Activated naive CD4-positive, alpha-beta T cell treated with anti-CD3 and anti-CD28 coated beads, Interleukin-2, amount 50 U/mL, for 24 hours (primary cell): ENCODE results near the gene CLCNKA.
"Not testable (repeated sequence)": the region's sequence is repeated elsewhere in the genome, so short reads cannot be mapped to it uniquely, and the experiment has no call there.

Experiments used
- H3K27ac Mint-ChIP-seq: one replicate; pipeline ENCODE4 v1.8.0; 2021; ENCODE audit warnings: mild to moderate bottlenecking, mixed read lengths
- H3K27me3 Mint-ChIP-seq: one replicate; pipeline ENCODE4 v1.8.0; 2021; ENCODE audit warnings: mixed read lengths
- H3K36me3 Mint-ChIP-seq: one replicate; pipeline ENCODE4 v1.8.0; 2021; ENCODE audit warnings: mixed read lengths
- H3K4me1 Mint-ChIP-seq: one replicate; pipeline ENCODE4 v1.8.0; 2021; ENCODE audit warnings: mixed read lengths
- H3K4me3 Mint-ChIP-seq: one replicate; pipeline ENCODE4 v1.8.0; 2021; ENCODE audit warnings: mild to moderate bottlenecking, mixed read lengths
- H3K9me3 Mint-ChIP-seq: one replicate; pipeline ENCODE4 v1.8.0; 2021; ENCODE audit warnings: mixed read lengths

Gene CLCNKA

GRCh38 chr1:15992582-15993500, 29.0 kb upstream of the CLCNKA start:
- H3K4me1 Mint-ChIP-seq: no peaks in the 10 kb centered on the region
- no peaks in the 10 kb centered on the region for H3K27me3 Mint-ChIP-seq
- H3K9me3 Mint-ChIP-seq: no peaks in the 10 kb centered on the region
- no peak overlapping the region for H3K27ac Mint-ChIP-seq
- no peaks in the 10 kb centered on the region for H3K36me3 Mint-ChIP-seq
- H3K4me3 Mint-ChIP-seq: no peak overlapping the region

GRCh38 chr1:15993666-15994065, 28.2 kb upstream of the CLCNKA start:
- Mint-ChIP-seq H3K9me3 (no peaks in the 10 kb centered on the region), H3K4me3 (no peak overlapping the region), H3K27ac (no peak overlapping the region), H3K27me3 (no peaks in the 10 kb centered on the region), H3K36me3 (no peaks in the 10 kb centered on the region), H3K4me1 (no peaks in the 10 kb centered on the region)

DNA sequence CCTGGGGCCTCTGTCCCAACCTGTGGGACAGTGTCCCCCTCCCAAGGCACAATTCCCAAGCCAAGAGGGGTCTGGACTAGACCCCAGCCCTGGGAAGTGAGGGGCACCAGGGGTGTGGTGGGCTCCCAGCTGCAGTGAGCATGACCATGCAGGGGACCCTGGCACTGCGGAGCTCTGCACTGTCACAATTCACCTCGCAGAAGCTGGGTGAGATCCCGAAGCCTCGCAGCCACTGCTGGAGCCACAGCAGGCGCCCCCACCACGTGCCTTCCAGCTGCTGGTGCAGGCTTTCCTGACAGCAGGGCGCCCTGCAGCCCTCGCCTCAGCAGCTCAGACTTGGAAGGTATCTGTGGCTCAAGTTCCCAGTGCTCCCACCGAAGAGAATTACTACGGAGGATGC, 27.8 kb upstream of the CLCNKA start:
- Mint-ChIP-seq H3K9me3 (no peaks in the 10 kb centered on the region), H3K4me3 (no peak overlapping the region), H3K4me1 (no peaks in the 10 kb centered on the region), H3K27ac (no peak overlapping the region), H3K27me3 (no peaks in the 10 kb centered on the region), H3K36me3 (no peaks in the 10 kb centered on the region)

- Mint-ChIP-seq H3K9me3 (no peaks in the 10 kb centered on the region), H3K27me3 (no peaks in the 10 kb centered on the region)
Observed at GRCh38 chr1:15994590-15995351, 27.1 kb upstream of the CLCNKA start.

DNA sequence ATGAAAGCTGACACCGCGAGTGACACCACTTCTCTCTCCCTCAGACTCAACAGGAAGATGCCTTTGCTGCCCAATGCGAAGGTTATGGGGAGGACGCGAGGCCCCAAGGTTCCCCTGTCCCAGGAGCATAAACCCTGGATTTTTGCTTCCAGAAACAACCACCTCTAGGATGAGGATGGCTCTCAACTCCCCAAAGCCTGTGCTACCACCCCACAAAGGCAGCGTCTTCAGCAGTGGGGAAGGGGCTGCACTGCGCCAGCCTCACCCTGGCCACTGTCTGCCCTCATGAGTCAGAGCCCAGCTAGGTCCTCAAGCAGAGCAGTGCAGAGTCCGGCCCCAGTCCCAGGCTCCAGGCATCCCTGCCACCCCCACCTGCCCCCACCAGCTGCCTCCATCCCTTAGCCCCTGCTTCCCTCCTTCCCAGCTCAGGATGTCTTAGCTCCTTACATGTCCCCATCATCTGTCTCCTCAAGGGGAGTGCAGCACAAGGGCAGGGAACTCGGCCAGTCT, 24.7 kb upstream of the CLCNKA start:
- Mint-ChIP-seq H3K27me3 (no peaks in the 10 kb centered on the region), H3K27ac (no peak overlapping the region), H3K9me3 (no peaks in the 10 kb centered on the region), H3K4me3 (no peak overlapping the region), H3K36me3 (no peaks in the 10 kb centered on the region), H3K4me1 (no peaks in the 10 kb centered on the region)

More at GRCh38 chr1:15994590-15995351, 27.1 kb upstream of the CLCNKA start:
- no peaks in the 10 kb centered on the region for H3K4me1 Mint-ChIP-seq
- no peak overlapping the region for H3K27ac Mint-ChIP-seq
- H3K4me3 Mint-ChIP-seq: no peak overlapping the region
- no peaks in the 10 kb centered on the region for H3K36me3 Mint-ChIP-seq

GRCh38 chr1:15997637-15998280, 24.1 kb upstream of the CLCNKA start:
- Mint-ChIP-seq H3K36me3 (no peaks in the 10 kb centered on the region), H3K4me1 (no peaks in the 10 kb centered on the region), H3K27me3 (no peaks in the 10 kb centered on the region), H3K27ac (no peak overlapping the region), H3K4me3 (no peak overlapping the region), H3K9me3 (no peaks in the 10 kb centered on the region)

DNA sequence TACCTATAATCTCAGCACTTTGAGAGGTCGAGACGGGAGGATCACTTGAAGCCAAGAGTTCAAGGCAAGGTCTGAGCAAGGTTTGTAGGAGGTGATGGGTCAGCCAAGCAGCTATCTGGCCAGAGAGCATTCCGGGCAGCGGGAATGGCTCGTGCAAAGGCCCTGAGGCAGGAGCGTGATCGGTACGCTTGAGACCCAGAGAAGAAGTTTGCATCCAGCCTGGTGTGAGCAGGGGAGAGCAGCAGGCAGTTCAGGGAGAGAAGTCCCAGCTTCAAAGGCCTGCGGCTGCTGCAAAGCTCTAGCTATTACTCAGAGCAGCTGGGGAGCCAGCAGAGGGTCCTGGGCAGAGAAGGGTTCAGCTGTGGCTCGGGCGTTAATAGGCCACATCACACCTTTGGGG, 22.9 kb upstream of the CLCNKA start:
- Mint-ChIP-seq H3K27me3 (no peaks in the 10 kb centered on the region), H3K4me3 (no peak overlapping the region), H3K27ac (no peak overlapping the region), H3K9me3 (no peaks in the 10 kb centered on the region), H3K36me3 (no peaks in the 10 kb centered on the region), H3K4me1 (no peaks in the 10 kb centered on the region)

DNA sequence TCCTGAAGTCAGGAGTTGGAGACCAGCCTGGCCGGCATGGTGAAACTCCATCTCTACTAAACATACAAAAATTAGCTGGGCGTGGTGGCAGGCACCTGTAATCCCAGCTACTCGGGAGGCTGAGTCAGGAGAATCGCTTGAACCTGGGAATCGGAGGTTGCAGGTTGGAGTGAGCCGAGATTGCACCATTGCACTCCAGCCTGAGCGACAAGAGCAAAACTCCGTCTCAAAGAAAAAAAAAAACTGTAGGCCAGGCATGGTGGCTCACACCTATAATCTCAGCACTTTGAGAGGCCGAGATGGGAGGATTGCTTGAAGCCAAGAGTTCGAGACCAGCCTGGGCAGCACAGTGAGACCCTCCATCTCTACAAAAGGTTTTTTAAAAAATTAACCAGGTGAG, 20.6 kb upstream of the CLCNKA start:
- H3K9me3 Mint-ChIP-seq, H3K36me3 Mint-ChIP-seq, H3K4me1 Mint-ChIP-seq, H3K27me3 Mint-ChIP-seq, H3K27ac Mint-ChIP-seq, H3K4me3 Mint-ChIP-seq: not testable (repeated sequence)

GRCh38 chr1:16005597-16005996, 16.2 kb upstream of the CLCNKA start:
- Mint-ChIP-seq H3K27me3 (no peaks in the 10 kb centered on the region), H3K9me3 (no peaks in the 10 kb centered on the region), H3K36me3 (no peaks in the 10 kb centered on the region), H3K4me3 (no peak overlapping the region), H3K4me1 (peaks cover 9% of the 10 kb centered on the region), H3K27ac (no peak overlapping the region)

GRCh38 chr1:16006010-16006409, 15.8 kb upstream of the CLCNKA start:
- Mint-ChIP-seq H3K27me3 (no peaks in the 10 kb centered on the region), H3K4me1 (peaks cover 9% of the 10 kb centered on the region), H3K36me3 (no peaks in the 10 kb centered on the region), H3K9me3 (no peaks in the 10 kb centered on the region), H3K4me3 (no peak overlapping the region), H3K27ac (no peak overlapping the region)

DNA sequence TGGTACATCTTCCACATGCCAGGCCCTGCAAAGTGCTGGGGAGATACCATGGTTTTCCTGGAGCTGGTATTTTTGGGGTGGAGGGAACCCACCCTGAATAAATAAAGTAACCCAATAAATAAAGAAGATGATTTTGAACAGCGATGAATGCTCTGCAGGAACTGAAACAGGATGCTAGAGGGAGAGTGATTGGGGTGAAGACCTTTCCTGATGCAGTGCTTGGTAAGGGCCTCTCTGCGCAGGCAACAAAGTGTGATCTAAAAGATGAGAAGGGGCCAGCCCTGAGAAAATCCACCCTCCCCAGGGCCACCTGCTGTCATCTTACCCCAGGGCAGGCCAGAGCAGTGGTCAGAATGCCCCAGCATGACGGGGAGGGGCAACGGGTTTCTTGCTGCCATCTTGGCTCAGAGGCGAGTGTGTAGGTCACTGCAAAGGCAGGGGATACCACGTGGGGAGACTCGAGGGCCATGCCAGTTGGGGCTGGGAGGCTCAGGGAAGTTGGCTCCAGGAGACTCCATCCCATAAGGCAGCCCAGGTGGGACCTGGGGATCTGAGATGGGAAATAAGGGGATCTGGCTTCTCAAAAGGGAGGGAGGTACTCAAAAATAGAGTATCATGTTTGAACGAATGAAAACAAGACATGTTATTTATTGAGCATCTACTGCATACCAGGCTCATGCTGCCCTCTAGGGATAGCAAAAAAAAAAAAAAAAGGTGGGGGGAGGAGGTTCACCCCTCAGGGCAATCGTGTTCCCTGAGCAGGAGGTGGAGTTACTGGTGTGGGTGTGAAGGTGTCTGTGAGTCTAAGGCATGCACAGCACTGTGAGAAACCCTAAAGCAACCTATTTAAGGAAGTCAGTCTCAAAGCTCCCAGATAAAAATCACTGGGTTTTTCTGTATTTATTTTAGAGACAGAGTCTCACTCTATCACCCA, 15.0 kb upstream of the CLCNKA start:
- no peaks in the 10 kb centered on the region for H3K9me3 Mint-ChIP-seq
- H3K27ac Mint-ChIP-seq: peak overlapping the region; percentile 2
- no peak overlapping the region for H3K4me3 Mint-ChIP-seq
- H3K27me3 Mint-ChIP-seq: no peaks in the 10 kb centered on the region
- no peaks in the 10 kb centered on the region for H3K36me3 Mint-ChIP-seq
- peaks cover 9% of the 10 kb centered on the region for H3K4me1 Mint-ChIP-seq

DNA sequence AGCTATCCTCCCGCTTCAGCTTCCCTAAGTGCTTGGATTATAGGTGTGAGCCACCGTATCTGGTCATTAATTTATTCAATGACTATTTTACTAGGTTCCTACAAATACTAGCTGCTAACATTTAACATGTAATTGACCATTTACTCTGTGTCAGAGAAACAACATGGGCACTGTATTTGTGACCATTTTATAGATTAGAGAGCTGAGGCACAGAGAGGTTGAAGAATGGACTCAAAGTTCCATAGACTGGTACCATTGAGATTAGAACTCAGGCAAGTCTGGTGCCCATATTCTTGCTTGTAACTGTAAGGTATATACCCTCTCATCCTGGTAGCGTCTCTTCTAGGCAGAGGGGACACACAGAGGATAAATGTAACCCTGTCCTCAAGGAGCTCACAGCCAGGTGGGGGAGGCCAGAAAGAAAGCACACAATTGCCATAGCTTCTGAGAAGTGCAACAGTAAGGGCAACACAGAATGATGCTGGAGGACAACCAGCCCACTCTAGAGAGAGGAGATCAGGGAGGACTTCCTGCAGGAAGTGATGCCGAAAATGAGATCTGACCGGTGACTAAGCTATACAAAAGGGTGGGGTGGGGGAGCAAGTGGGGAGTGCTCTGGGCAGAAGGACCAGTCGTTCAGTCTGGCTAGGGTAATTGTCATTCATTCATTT, 14.0 kb upstream of the CLCNKA start:
- no peak overlapping the region for H3K27ac Mint-ChIP-seq
- no peaks in the 10 kb centered on the region for H3K27me3 Mint-ChIP-seq
- no peak overlapping the region for H3K4me3 Mint-ChIP-seq
- no peaks in the 10 kb centered on the region for H3K36me3 Mint-ChIP-seq
- peaks cover 14% of the 10 kb centered on the region for H3K4me1 Mint-ChIP-seq
- H3K9me3 Mint-ChIP-seq: no peaks in the 10 kb centered on the region

DNA sequence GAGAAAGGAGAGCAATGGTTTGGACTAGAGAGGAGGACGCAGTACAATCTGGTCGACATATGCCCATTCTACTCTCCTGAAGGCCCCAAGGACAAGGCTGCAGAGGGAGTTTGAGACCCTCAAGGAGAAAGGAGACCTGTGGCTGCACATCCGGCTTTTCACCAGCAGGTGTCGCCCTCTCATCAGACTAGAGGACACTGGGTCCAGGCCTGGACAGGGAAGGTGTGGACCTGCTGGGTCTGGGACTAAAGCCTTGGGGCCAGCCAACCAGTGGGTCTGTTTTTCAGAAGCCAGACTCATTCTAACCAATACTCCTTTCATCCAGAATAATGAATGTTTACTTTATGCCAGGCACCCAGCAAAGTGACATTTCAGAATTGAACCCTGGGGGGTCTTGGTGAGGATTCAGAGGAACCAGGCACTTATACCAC, 12.8 kb upstream of the CLCNKA start:
- no peak overlapping the region for H3K4me3 Mint-ChIP-seq
- H3K27me3 Mint-ChIP-seq: no peaks in the 10 kb centered on the region
- H3K27ac Mint-ChIP-seq: no peak overlapping the region
- no peaks in the 10 kb centered on the region for H3K9me3 Mint-ChIP-seq
- peaks cover 18% of the 10 kb centered on the region for H3K4me1 Mint-ChIP-seq
- no peaks in the 10 kb centered on the region for H3K36me3 Mint-ChIP-seq

- H3K4me3 Mint-ChIP-seq: no peak overlapping the region
- H3K9me3 Mint-ChIP-seq: no peaks in the 10 kb centered on the region
- peaks cover 18% of the 10 kb centered on the region for H3K4me1 Mint-ChIP-seq
- no peaks in the 10 kb centered on the region for H3K27me3 Mint-ChIP-seq
- H3K36me3 Mint-ChIP-seq: no peaks in the 10 kb centered on the region
- H3K27ac Mint-ChIP-seq: no peak overlapping the region
Observed at GRCh38 chr1:16009678-16010077, 12.2 kb upstream of the CLCNKA start.
